ENCODE results near the gene SLC2A4RG.
A peak's percentile ranks its signal among the peaks of the same experiment; 100 is the strongest.

The SLC2A4RG gene

DNA sequence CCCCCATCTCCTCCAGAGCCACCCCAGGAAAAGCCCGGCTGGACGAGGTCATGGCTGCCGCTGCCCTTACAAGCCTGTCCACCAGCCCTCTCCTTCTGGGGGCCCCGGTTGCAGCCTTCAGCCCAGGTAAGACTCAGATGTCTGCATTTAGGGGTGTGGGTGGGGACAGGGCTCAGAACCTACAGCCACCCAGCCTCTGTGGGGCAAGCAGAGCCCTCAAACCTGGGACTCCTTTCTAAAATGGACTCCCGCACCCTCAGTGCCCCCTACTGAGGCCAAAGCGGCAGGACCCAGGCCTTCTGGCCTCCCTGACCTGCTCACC is 1.7 kb downstream of the SLC2A4RG start:
- DNase-seq (ENCODE audit: low spot score): no peak

DNA sequence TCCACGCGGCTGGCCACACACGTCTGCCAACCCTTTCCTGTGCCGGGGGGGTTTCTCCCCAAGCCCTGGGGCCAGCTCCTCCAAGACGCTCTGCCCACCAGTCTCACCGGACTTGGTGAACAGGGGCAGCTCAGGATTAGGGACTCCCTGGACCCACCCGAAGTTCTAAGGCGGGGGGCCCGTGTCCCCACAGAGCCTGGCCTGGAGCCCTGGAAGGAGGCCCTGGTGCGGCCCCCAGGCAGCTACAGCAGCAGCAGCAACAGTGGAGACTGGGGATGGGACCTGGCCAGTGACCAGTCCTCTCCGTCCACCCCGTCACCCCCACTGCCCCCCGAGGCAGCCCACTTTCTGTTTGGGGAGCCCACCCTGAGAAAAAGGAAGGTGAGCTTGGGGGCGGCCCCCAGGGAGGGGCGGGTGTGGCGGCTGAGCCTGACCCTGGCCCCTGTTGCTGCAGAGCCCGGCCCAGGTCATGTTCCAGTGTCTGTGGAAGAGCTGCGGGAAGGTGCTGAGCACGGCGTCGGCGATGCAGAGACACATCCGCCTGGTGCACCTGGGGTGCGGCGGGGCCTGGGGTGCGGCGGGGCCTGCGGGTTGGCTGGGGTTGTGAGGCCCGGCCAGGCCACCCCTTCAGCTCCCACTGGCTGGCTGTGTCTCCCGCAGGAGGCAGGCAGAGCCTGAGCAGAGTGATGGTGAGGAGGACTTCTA is 2.3 kb downstream of the SLC2A4RG start:
- no peak for DNase-seq (ENCODE audit: low spot score)

DNA sequence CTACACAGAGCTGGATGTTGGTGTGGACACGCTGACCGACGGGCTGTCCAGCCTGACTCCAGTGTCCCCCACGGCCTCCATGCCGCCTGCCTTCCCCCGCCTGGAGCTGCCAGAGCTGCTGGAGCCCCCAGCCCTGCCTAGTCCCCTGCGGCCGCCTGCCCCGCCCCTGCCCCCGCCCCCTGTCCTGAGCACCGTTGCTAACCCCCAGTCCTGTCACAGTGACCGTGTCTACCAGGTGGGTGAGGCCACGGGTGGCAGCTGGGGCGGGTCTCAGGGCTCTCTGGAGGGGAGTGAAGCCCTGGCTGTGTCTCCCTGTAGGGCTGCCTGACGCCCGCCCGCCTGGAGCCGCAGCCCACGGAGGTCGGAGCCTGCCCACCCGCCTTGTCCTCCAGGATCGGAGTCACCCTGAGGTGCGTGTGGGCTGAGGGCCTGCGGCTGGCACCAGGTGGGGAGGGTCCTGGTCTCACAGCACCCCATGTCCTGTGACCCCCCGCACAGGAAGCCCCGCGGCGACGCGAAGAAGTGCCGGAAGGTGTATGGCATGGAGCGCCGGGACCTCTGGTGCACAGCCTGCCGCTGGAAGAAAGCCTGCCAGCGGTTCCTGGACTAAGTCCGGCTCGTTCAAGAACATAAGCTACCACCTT is 2.9 kb downstream of the SLC2A4RG start:
- no peak for DNase-seq (ENCODE audit: low spot score)

DNA sequence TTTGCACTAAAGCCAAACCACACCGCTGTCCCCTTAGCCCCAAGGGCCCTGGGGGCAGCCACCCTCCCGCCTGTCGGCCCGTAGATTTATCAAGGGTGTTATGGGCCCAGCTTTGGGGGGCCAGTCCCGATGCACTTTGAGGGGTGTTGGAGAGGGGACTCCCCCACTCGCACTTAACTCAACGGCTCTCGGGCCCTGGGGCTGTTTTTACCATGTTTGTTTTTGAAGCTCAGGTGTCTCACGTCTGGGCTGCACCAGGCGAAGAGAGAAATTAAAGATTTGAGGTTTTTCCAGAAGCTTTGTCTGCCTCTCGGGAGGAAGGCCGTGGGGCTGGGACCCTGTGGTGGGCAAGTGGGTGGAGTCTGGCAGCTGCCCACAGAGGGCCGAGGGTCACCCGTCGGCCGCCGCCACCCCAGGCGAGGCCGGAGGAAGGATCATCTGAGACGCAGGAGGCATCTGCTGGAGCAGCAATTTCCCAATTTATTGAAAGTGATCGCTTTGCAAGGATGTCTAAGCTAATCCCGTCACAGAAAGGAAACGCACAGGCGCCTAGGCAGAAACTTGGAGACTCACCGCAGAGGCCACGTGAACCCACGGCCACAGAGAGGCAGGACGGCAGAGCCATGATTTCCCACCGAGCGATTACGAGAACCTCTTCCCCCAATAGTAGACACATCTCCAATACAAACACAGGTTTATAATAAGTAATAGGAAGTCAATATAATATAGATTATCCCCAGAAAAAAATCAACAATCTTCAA is 3.8 kb downstream of the SLC2A4RG start:
- no peak for DNase-seq (ENCODE audit: low spot score)

DNA sequence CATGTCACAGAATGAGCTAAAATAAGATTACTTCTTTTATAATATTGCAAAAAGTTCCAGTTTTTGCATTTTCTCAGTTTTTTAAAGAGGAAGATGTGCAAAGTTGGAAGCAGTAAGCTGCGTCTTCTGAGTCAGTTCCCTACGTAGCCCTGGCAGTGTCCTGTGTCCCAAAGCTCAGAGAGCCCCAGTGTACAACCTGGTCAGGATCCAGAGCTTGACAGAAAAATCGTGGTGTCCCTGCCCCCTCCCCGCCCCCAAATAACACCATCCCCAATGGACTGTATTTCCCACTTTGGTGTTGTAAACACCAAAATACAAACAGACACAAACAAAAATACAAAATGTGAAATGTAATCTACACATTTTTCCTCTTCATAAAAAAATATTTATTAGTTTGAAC is 4.6 kb downstream of the SLC2A4RG start:
- no peak for DNase-seq (ENCODE audit: low spot score)

DNA sequence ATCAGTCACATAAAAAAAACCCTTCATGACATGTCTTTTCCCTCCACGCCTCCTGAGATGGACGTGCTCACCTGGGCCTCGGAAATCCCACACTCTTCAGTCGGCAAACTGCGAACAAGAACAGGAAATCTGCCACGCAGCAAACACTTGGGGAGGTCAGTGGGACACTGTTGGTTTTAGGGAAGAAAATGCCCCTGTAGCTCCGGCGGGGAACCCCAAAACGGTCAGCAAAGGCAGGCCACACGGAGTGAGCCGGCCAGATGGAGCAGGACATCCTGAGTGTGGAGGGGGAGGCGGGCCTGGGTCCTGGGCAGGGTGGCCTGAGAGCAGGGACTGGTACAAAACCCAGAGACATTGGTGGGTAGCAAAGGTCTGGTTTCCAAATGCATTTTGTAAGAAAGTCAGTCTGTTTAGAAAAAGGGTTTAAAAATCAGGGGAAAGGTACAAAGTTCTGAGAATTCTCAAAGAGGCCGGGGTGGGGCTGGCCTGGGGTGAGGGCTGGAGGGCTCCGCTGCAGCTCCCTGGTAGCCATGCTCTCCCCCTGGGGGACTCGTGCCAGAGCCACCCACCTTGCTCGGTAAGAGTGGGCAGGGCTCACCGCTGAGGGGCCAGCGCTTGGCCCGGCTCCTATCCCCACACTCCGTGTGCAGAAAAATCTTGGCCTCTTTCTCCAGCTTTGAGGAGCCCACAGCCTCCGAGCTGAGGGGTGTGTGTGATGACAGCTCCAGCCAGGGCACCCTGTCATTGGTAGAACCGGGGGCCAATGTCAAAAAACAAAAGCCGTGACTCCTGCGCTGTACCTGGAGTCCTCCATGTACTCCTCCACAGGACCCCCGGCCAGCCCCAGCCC is 5.2 kb downstream of the SLC2A4RG start:
- DNase-seq (ENCODE audit: low spot score): peak; percentile 5

DNA sequence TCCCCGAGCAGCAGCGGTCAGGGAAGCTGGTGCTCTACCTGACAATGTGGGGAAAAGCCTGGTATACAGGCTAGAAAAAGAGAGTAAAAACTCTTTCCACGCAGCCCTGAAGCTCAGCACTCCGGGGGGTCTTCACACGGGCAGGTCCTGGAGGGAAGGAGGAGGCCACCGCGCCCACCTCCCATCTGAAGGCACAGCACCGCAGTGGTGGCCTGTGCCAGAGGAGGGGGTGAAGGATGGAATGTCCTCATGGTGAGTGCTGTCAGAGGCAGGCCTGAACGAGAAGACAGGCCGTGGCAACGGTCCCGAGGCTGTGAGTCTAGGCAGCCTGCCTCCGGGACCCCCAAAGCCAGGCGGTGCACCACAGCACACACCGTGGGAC is 5.8 kb downstream of the SLC2A4RG start:
- no peak for DNase-seq (ENCODE audit: low spot score)

DNA sequence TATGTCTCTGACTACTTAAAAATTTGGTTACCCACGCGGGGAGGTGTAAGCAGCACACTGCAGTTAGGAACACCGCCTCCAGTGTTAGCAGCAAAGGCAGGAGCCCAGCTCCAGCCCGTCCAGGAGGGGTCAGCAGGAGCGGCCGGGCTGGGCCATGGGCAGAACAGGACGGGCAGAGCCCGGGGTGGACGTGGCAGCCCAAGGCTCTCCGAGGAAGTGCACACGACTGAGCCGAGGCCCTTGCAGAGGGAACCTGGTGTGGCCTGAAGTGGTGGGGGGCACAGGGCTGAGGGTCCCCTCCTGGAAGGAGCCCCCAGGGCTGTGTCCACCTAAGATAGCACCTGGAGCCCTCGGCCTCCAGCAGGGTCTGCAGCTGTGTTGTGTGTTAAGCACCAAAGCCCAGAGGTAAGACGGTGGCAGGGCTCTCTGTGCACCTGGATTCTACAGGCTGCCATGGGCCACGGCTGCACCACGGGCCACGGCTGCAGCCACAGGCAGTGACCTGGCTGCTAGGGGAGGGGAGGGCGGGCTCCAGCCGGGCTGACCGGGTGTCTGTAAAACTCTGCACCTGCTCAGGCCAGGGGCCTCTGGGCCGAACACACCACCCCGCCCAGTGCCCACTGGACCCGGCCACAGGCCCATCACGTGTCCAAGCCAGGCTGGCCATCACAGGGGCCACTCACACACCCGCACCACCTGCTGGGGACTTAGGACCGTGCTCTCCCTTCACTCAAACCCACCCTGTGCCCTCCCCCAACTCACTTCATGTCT is 6.6 kb downstream of the SLC2A4RG start:
- DNase-seq (ENCODE audit: low spot score): no peak

DNA sequence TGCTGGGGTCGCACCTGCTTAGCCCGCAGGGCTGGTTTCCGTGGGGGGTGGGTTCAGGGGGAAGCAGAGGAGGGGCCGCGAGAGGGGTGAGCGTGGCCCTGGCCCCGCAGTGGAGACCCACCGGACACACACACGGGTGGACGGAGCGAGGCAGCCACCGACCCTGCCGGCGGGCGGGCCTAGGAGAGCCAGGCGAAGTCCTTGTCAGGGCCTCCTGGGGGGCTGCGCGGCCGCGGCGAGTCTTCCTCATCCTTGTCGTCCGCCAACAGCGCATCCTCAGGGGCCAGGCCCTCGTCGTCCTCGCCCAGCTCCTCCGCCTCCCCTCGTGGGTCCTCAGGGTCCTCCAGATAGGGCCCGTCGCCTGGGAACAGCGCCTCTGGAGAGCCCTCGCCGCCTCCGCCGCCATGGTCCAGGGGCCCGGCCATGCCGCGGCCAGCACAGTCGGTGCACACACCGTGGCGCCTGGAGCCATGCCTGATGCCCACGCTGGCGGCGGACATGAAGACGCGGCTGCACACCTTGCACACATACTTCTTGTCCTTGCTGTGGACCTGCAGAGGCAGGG is 7.3 kb downstream of the SLC2A4RG start:
- DNase-seq (ENCODE audit: low spot score): no peak

DNA sequence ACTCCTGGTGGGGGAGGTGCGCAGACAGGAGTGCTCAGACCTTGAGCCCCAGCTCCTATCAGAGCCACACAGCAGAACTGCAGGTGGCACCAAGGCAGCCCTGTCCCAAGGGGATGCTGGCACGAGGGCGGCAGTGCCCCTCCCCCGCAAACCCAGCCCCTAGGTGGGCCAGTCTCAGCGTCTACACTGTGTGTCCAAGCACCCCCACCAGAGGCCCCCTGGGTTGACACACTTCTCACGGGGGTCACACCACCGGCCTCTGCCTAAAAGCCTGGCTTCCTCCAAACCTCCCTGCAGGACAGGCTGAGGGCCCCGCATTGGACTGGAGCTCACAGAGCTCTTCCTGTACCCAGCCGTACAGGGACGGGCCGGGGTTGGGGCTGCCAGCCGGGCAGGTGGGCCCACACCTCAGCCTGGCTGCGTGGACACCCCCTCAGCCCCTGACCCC is 8.1 kb downstream of the SLC2A4RG start:
- DNase-seq (ENCODE audit: low spot score): no peak

DNA sequence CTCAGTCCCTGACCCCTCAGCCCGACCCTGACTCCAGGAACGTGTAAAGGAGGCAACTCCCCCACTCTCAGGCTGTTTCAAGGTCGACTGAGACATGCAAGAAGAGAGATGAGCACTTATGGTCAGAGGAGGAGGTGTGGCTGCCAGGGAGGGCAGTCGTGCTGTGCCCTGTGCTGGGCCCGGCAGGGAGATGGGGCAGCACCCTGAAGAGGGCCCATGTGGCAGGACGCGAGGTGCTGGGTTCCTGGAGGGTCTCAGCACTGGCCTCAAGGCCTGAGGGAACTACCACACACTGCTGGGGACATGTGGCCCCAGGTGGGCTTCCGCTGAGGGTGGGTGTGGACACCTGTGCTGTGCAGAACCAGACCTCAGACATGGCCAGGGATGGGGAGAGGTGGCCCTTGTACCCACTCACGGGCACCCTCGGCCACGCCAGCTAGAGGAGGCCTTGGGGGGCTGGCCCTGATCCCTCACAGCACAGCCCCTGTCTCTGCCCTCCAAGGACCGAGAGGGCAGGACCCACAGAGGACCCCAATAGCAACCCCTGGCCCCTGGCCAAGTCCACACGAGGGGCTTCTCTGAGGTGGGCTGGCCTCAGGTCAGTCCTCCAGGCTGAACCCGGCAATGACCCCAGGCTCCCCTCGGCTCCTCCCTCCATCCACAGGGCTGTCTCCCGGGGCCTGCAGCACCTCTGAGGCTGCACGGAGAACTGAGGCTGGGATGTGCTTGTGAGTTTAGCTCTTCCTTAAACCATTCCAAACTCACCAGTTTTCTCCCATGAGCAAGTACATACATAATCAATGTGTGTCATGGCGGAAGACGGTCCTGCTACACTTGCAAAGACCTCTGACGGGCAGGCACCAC is 8.7 kb downstream of the SLC2A4RG start:
- DNase-seq (ENCODE audit: low spot score): no peak

DNA sequence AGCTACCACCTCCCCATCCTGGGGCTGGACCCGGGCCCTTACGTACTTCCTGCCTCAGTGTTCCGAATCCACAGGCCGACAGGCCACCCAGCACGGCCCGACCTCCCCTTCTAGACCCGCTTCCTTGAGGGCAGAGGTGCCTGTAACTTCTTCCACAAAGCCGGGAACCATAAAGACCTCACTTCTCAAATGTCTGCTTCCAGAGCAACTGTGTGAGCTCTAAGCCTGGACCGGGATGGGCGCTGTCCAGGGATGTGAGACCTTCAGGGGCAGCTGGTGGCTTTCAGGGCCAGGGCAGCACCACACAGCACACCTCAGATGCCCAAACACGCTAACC is 9.3 kb downstream of the SLC2A4RG start:
- no peak for DNase-seq (ENCODE audit: low spot score)

DNA sequence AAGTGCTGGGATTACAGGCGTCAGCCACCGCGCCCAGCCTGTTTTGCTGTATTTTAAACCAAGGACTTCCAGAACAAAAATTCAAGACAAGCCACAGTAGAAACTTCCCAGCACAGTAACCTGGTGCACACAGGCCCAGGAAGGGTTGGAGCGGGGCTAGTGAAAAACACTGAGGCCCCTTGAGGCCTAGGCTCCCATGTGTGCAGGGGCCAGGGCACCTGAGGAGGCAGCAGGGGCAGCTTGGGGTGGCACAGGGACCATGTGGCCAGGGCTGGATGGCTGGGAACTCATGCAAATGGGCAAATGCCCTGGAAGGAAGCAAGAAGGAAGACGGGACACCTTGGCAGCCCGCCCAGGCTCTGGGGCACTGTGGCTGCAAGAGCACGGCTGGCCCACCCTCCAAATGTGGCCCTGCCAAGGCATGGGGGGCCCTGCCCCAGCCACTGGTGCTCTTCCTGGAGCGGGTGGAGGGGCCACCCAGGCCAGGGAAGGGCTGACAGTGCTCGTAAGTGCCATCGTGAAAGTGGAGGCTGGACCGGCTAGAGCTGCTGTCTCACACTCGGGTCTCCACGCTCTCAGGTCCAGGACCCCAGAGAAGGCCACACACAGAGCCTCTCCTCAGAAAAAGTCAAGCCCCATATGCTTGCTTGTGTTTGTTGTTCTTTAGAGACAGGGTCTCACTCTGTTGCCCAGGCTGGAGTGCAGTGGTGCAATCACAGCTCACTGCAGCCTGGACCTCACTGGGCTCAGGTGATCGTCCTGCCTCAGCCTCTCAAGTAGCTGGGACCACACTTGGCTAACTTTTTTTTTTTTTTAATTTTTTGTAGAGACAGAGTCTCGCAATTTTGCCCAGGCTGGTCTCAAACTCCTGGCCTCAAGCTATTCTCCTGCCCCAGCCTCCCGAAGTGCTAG is 10.3 kb downstream of the SLC2A4RG start:
- DNase-seq (ENCODE audit: low spot score): no peak

DNA sequence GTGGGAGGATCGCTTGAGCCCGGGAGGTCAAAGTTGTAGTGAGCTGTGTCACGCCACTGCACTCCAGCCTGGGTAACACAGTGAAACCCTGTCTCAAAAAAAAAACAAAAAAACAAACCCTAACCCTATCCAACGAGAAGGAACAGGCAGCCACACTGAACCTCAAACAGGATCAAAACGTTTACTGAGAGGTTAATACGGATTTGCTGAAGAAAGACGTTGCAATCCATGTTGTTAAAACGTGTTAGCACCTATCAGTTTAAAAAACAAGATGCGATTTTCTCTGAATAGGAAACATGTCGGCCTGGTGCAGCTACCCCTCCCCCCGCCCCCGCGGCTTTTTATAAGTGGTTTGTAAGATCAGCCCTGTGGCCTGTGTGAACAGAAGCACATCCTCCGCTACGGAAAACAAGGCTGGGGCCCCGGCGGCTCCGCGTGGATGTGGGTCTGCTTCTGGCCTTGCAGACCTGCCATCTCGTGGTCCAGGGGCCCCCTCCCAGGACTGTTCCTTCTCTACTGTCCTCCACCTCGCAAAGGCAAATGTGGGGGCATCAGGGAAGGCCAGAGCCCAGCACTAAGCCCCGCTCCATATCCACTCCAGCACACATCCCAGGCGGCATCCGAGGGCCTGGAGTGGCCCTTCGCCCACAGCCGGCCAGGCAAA is 11.4 kb downstream of the SLC2A4RG start:
- no peak for DNase-seq (ENCODE audit: low spot score)

DNA sequence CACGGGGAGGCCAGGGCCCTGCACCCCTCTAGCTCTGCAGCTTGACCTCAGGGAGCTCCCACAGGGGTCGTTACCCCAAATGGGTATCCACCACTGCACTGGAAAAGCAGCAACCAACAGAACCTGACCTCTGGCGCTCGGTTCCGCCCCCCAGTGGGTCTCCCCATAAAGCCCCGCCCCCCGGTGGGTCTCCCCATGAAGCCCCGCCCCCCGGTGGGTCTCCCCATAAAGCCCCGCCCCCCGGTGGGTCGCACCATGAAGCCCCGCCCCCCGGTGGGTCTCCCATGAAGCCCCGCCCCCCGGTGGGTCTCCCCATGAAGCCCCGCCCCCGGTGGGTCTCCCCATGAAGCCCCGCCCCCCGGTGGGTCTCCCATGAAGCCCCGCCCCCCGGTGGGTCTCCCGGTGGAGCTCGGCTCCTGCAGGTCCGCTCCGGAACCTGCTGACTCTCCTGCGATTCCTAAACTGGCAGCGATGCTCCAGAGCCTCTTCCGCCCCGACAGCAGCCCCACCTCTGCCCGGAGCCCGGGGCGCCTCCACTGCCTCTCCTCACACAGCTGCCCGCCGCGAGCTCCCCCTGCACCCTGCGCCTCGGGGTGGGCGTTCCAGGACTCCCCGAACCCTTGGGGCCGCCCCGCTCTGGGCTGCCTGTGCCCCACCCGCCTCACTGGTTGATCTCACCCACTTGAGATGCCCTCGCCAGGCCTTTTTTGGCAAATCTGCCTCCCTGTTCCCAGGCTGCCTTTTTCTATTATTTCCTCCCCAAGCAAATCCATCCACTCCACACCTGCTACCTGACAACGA is 12.1 kb downstream of the SLC2A4RG start:
- no peak for DNase-seq (ENCODE audit: low spot score)

DNA sequence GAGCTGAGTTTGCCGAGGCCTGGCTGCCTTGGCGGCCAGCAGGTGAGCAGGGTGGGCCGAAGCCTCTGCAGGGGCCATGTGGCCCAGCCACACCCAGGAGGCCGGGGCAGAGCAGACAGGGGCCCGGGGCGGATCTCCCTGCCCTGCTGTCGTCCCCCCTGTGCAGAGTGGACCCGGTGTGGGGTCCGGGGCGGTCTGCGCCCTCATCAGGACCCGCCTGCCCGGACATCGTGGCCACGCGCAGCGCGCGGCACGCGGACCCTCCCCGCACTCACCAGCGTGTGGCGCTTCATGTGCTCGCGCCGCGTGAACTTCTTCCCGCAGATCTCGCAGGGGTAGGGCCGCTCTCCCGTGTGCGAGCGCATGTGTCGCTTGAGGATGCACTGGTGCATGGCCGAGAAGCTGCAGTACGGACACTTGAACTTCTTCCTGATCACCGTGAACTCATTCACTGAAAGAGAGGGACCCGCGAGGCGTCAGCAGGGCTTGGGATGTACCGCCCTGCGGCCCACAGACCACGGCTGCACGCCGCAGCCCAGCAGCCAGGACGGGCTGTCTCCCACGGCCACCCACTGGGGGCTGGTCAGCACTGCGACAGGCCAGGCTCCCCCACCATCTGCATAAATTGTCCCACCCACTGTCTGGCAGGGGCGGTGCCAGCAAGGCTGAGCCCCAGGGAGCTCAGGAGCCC is 13.0 kb downstream of the SLC2A4RG start:
- no peak for DNase-seq (ENCODE audit: low spot score)

DNA sequence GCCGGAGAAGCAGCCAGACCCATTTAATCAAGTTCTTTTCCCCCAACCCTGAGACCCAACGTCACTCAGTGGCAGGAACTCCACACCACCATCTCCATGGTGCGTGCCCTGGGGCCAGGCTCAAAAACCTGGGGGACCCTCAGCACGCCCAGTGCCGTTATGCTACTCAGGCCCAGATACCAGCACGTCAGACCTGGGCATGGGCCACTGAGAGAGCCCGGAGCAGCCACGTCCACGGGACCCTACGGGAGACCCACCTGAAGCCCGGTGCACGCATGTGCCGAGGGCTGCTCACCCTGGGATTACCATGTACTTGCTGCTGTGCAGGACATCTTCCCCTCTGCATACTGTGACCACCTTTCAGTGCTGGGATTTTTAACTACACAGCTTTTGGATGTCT is 13.8 kb downstream of the SLC2A4RG start:
- no peak for DNase-seq (ENCODE audit: low spot score)

Measured in GM03348 (cell line).